Fibroblast of skin of back (primary cell): ENCODE results near the gene GAN. TPM values are rescaled to one million over a fixed set of nuclear protein-coding genes. Genes with fewer than 3 reads are reported as not detected.

Experiments
- DNase-seq: peaks from one replicate; pipeline ENCODE4 v3.0.0-alpha.2; 2013
- polyA plus RNA-seq, 2 experiments: library from polyadenylated mRNA; unstranded; fragments of 120-200 nt; gene quantifications; one replicate each; pipeline ENCODE4 v1.2.1, GENCODE V29; 2013; ENCODE audit not compliant: insufficient read length in 2 of 2

The GAN gene
- 2.7 TPM for polyA plus RNA-seq (2013, experiment 1 of 2; ENCODE audit: insufficient read length)
- polyA plus RNA-seq (2013, experiment 2 of 2; ENCODE audit: insufficient read length): 2.9 TPM

GRCh38 chr16:81314603-81315270 lies at the start of gene GAN:
TSS of gene GAN (plus strand) at chr16:81314962. CDS start at chr16:81315114, 152 bp downstream.
- DNase-seq: peak; percentile 95

GRCh38 chr16:81265052-81265451 lies 49.7 kb upstream of the GAN start:
- DNase-seq: no peak

GRCh38 chr16:81265658-81266451 lies 48.9 kb upstream of the GAN start:
- DNase-seq: no peak

- no peak for DNase-seq
Measured at GRCh38 chr16:81266680-81267095, 48.1 kb upstream of the GAN start.

GRCh38 chr16:81268509-81268908 lies 46.3 kb upstream of the GAN start:
- no peak for DNase-seq

- no peak for DNase-seq
Measured at GRCh38 chr16:81273223-81273950, 41.4 kb upstream of the GAN start.

GRCh38 chr16:81275064-81275532 lies 39.7 kb upstream of the GAN start:
- DNase-seq: no peak

- no peak for DNase-seq
Measured at GRCh38 chr16:81275795-81276194, 39.0 kb upstream of the GAN start.

- DNase-seq: no peak
Measured at GRCh38 chr16:81276323-81276722, 38.4 kb upstream of the GAN start.

- no peak for DNase-seq
Measured at GRCh38 chr16:81277541-81278080, 37.2 kb upstream of the GAN start.

GRCh38 chr16:81278526-81278925 lies 36.2 kb upstream of the GAN start:
- no peak for DNase-seq

- DNase-seq: peak; percentile 48
Measured at GRCh38 chr16:81279392-81279791, 35.4 kb upstream of the GAN start.

- DNase-seq: peak; percentile 10
Measured at GRCh38 chr16:81280393-81280792, 34.4 kb upstream of the GAN start.

GRCh38 chr16:81283044-81283443 lies 31.7 kb upstream of the GAN start:
- DNase-seq: no peak

GRCh38 chr16:81284995-81285600 lies 29.7 kb upstream of the GAN start:
- no peak for DNase-seq

GRCh38 chr16:81286190-81286589 lies 28.6 kb upstream of the GAN start:
- no peak for DNase-seq

- no peak for DNase-seq
Measured at GRCh38 chr16:81291117-81291516, 23.6 kb upstream of the GAN start.

GRCh38 chr16:81292936-81293335 lies 21.8 kb upstream of the GAN start:
- DNase-seq: no peak

GRCh38 chr16:81293909-81294802 lies 20.6 kb upstream of the GAN start:
- DNase-seq: no peak

GRCh38 chr16:81296631-81297030 lies 18.1 kb upstream of the GAN start:
- DNase-seq: no peak

GRCh38 chr16:81307770-81308169 lies 7.0 kb upstream of the GAN start:
- DNase-seq: no peak
